ENCODE measurements around the gene SF3B1.

GRCh38 chr2:197383825-197384224 is 51.0 kb downstream of the SF3B1 start:
- TF ChIP-seq GATA2 (IDR thresholded peaks at IDR 0.05; ENCODE audit: low read depth, low read length): no peak
- TF ChIP-seq GATA3 (IDR thresholded peaks at IDR 0.05; ENCODE audit: low read depth, low read length): no peak
